Measurements from ENCODE around the gene ZNF358. TPM values are rescaled to one million over a fixed set of nuclear protein-coding genes. Genes with fewer than 3 reads are reported as not detected.
A peak's percentile ranks its signal among the peaks of the same experiment; 100 is the strongest.

ZNF358 gene
- total RNA-seq, 6 donors from 2014 or later: 31.1 to 116 (median 57.8) TPM

DNA sequence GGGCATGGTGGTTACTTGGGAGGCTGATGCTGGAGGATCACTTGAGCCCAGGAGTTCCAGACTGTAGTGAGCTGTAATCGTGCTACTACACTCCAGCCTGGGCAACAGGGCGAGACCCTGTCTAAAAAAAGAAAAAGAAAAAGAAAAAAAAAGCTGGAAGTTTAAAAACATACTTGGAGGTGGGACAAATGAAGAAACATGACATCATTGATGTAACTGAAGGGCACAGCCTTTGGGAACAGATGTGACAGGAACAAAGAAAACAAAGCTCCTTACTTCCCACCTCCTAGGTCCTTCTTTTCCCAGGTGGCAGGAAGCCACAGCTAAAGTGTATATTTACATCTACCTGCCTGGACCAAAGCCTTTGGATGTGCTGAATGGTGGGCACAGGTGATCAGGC, 29.0 kb upstream of the ZNF358 start:
- WGBS, 2 donors: 75 to 86% methylated on average over 2 of the region's 2 CpGs
- Histone ChIP-seq H3K4me1 (peaks cover 23 to 48% (median 32%) of the 10 kb centered on the region in 4 donors), H3K9me3 (no peaks in the 10 kb centered on the region), H3K36me3 (no peaks in the 10 kb centered on the region), H3K27me3 (no peaks in the 10 kb centered on the region), H3K27ac (no peak overlapping the region), H3K4me3 (no peak overlapping the region)
- DNase-seq: no peak
- TF ChIP-seq POLR2AphosphoS5 (IDR thresholded peaks at IDR 0.05) (no peak), EP300 (IDR thresholded peaks at IDR 0.05) (no peak), POLR2A (IDR thresholded peaks at IDR 0.05) (no peak)
- TF ChIP-seq, protein P1, sequence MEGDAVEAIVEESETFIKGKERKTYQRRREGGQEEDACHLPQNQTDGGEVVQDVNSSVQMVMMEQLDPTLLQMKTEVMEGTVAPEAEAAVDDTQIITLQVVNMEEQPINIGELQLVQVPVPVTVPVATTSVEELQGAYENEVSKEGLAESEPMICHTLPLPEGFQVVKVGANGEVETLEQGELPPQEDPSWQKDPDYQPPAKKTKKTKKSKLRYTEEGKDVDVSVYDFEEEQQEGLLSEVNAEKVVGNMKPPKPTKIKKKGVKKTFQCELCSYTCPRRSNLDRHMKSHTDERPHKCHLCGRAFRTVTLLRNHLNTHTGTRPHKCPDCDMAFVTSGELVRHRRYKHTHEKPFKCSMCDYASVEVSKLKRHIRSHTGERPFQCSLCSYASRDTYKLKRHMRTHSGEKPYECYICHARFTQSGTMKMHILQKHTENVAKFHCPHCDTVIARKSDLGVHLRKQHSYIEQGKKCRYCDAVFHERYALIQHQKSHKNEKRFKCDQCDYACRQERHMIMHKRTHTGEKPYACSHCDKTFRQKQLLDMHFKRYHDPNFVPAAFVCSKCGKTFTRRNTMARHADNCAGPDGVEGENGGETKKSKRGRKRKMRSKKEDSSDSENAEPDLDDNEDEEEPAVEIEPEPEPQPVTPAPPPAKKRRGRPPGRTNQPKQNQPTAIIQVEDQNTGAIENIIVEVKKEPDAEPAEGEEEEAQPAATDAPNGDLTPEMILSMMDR (IDR thresholded peaks at IDR 0.05): no peak
- ATAC-seq (ENCODE audit: low FRiP score in 2 of 2): no peak

DNA sequence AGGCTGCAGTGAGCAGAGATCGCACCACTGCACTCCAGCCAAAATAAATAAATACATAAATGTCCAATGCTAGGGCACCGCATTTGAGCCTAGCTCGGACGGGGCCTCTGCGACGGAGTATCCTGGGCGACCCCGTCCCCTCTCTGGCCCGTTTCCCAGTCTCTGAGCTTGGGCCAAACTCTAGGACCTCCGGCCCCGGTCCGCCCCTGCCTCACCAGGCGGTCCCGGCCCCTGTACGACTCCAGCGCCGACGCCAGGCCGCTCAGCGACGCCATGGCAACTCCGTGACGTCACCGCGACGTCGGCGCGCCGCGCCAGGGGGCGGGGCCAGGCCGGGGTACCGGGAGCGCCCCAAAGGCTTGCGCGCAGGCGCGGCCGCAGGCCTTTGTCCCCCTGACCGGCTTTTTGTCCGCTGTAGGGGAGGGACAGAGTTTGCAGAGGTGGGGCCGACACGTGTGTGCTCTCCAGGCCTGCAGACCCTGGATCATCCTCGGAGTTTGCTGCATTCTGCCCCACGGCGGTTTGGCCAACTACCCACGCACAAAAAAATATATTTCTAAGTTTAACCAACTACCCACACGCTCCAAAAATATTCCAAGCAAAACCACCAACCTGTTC, 27.1 kb upstream of the ZNF358 start, which contains the start of gene PEX11G:
TSS of gene PEX11G (minus strand) at position 300 of the 618 bp plus-strand sequence. CDS start at position 275, 25 bp downstream.
- peak; percentile 92 to 98 for ATAC-seq (ENCODE audit: low FRiP score in 2 of 2)
- TF ChIP-seq POLR2AphosphoS5 (IDR thresholded peaks at IDR 0.05) (peak; percentile 87 to 89), EP300 (IDR thresholded peaks at IDR 0.05) (no peak), POLR2A (IDR thresholded peaks at IDR 0.05) (peak in 3 of 4 donors; percentile 79 to 92 (median 80))
- TF ChIP-seq, protein P1 (IDR thresholded peaks at IDR 0.05): peak in 3 of 6 experiments; percentile 10 to 29 (median 27)
- WGBS, 2 donors: 1 to 2% methylated on average over 7 to 22 of the region's 49 CpGs

DNA sequence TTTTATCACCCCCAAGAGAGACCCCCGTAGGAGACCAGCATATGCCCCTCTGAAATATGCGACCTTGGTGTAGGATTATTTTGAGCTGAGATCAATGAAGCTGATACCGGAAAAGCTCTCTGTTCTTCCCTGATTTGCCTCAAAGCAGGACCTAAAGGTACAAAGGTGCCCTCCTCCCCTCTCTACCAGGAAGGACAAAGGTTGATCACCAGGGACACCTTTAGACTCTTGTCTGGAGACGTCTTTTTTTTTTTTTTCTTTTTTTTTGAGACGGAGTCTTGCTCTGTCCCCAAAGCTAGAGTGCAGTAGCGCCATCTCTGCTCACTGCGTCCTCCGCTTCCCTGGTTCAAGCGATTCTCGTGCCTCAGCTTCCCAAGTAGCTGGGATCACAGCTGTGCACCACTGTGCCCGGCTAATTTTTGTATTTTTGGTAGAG, 26.3 kb upstream of the ZNF358 start:
- no peaks in the 10 kb centered on the region for H3K27me3 ChIP-seq
- no peak for TF ChIP-seq POLR2A (IDR thresholded peaks at IDR 0.05)
- no peak for TF ChIP-seq POLR2AphosphoS5 (IDR thresholded peaks at IDR 0.05)
- no peak for TF ChIP-seq EP300 (IDR thresholded peaks at IDR 0.05)
- TF ChIP-seq, protein P1 (IDR thresholded peaks at IDR 0.05): no peak
- no peaks in the 10 kb centered on the region for H3K36me3 ChIP-seq
- no peaks in the 10 kb centered on the region for H3K9me3 ChIP-seq
- no peak for ATAC-seq (ENCODE audit: low FRiP score in 2 of 2)
- WGBS, 2 donors: 85 to 86% methylated on average over 11 of the region's 11 CpGs
- H3K27ac ChIP-seq: peak overlapping the region in 2 of 4 donors; percentile 88 to 91
- peaks cover 18 to 33% (median 26%) of the 10 kb centered on the region in 4 donors for H3K4me1 ChIP-seq
- no peak for DNase-seq
- peak overlapping the region in 1 of 4 donors; percentile 70 for H3K4me3 ChIP-seq

More for the DNA sequence above, 27.1 kb upstream of the ZNF358 start, which contains the start of gene PEX11G:
- H3K36me3 ChIP-seq: no peaks in the 10 kb centered on the region
- peak within 1 kb of the TSS; percentile 12 to 70 (median 58) for H3K4me3 ChIP-seq
- H3K9me3 ChIP-seq: no peaks in the 10 kb centered on the region
- H3K4me1 ChIP-seq: peaks cover 11 to 32% (median 18%) of the 10 kb centered on the region in 4 donors
- H3K27ac ChIP-seq: peak within 1 kb of the TSS; percentile 87 to 91 (median 88)
- peak; percentile 92 to 100 for DNase-seq
- H3K27me3 ChIP-seq: no peaks in the 10 kb centered on the region

DNA sequence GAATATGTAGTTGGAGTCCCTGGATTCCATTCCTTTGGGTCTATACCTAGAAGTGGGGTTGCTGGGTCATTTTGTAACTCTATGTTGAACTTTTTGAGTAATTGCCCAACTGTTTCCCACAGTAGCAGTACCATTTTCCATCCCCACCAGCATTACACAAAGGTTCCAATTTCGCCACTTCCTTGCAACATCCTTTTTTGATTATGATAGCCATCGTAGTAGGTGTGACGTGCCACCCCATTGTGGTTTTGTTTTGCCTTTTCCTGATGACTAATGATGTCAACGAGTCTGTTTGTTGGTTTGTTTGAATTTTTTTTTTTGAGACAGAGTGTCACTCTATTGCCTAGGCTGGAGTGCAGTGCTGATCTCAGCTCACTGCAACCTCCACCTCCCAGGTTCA, 23.8 kb upstream of the ZNF358 start:
- Histone ChIP-seq H3K4me1 (peaks cover 24 to 35% (median 30%) of the 10 kb centered on the region in 4 donors), H3K36me3 (no peaks in the 10 kb centered on the region), H3K27ac (peak overlapping the region; percentile 74 to 85 (median 80)), H3K4me3 (no peak overlapping the region), H3K27me3 (no peaks in the 10 kb centered on the region), H3K9me3 (no peaks in the 10 kb centered on the region)
- WGBS, 2 donors: 42 to 53% methylated on average over 4 of the region's 4 CpGs
- DNase-seq (peak in 1 of 2 donors; percentile 64), ATAC-seq (ENCODE audit: low FRiP score in 2 of 2) (no peak)
- TF ChIP-seq POLR2AphosphoS5 (IDR thresholded peaks at IDR 0.05): peak; percentile 61 to 97
- peak; percentile 60 to 88 (median 66) for TF ChIP-seq EP300 (IDR thresholded peaks at IDR 0.05)
- TF ChIP-seq, protein P1 (IDR thresholded peaks at IDR 0.05): no peak

All from upper lobe of left lung (tissue), 6 donors.